ENCODE data around the gene DDX6. TPM values are rescaled to one million over a fixed set of nuclear protein-coding genes. Genes with fewer than 3 reads are reported as not detected.
"Not testable (repeated sequence)": the region's sequence is repeated elsewhere in the genome, so short reads cannot be mapped to it uniquely, and the experiment has no call there.

DDX6 gene
- total and polyA plus RNA-seq, 9 donors: 56.4 to 91.4 (median 72.9) TPM

DNA sequence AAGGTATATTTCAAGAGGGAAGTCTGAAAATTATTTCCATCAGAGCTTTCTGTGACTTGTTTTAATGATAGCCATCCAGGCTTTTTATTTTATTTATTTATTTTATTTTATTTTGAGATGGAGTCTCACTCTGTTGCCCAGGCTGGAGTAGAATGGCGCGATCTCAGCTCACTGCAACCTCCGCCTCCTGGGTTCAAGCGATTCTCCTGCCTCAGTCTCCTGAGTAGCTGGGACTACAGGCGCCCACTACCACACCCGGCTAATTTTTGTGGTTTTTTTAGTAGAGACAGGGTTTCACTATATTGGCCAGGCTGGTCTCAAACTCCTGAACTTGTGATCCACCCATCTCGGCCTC lies 29.0 kb upstream of the DDX6 start:
- WGBS (ENCODE audit: insufficient coverage): 100% methylated on average over 1 of the region's 7 CpGs
- H3K36me3 ChIP-seq (ENCODE audit: control insufficient read depth, insufficient read depth, low read length); DNase-seq; H3K9me3 ChIP-seq (replicated peaks; ENCODE audit: control insufficient read depth, low read depth, low read length); H3K4me3 ChIP-seq (ENCODE audit: low read length); H3K27me3 ChIP-seq (ENCODE audit: control insufficient read depth, insufficient read depth, low read length); H3K4me1 ChIP-seq (ENCODE audit: control insufficient read depth, insufficient read depth, low read length); H3K27ac ChIP-seq (ENCODE audit: low read length): not testable (repeated sequence)

DNA sequence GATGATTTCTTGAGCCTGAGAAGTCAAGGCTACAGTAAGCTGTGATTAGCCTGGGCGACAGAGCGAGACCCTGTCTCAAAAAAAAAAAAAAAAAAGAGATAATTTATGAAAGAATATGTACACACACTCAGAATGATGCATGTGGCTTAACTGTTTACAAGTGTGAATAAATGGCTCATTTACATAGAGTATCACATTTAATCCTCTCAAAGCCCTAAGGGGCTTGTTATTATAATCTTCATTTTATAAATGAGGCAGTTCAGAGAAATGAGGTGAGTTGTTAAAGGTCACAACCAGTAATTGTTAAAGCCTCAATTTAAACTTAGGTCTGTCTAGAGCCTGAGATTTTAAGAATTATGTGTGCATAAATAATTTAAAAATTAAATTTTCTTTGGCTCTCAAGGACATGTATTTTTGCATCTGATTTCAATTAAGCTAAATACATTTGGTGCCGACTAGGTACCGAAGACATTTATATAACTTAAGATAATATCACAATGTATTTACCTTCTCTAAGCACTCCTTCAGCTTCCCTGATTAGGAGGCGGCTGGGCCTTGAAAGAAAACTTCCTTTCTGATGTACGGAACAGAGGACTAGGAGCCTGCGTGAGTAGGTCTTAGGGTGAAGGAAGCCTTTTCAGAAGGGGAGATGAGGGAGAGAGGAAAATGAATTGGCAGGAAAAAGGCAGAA lies 28.5 kb upstream of the DDX6 start:
- Histone ChIP-seq H3K36me3 (ENCODE audit: control insufficient read depth, insufficient read depth, low read length) (no peaks in the 10 kb centered on the region), H3K9me3 (replicated peaks; ENCODE audit: control insufficient read depth, low read depth, low read length) (no peaks in the 10 kb centered on the region), H3K27me3 (ENCODE audit: control insufficient read depth, insufficient read depth, low read length) (no peaks in the 10 kb centered on the region), H3K27ac (ENCODE audit: low read length) (no peak overlapping the region), H3K4me3 (ENCODE audit: low read length) (no peak overlapping the region), H3K4me1 (ENCODE audit: control insufficient read depth, insufficient read depth, low read length) (peaks cover 6% of the 10 kb centered on the region)
- 33% methylated on average over 1 of the region's 7 CpGs for WGBS (ENCODE audit: insufficient coverage)
- DNase-seq: no peak

DNA sequence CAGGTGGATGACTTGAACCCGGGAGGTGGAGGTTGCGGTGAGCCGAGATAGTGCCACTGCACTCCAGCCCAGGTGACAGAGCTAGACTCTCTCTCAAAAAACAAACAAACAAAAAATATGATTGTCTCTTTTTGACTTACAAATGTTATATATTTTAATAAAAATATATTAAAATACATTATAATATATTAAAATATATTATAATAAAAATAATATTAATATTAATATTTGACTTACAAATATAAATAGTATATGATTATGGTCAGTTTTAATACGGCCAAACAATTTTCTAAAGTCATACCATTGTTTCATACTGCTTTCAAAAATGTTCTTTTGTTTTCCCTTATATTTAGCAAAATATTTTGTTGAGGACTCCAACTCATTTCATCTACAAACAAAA lies 27.2 kb upstream of the DDX6 start:
- Histone ChIP-seq H3K36me3 (ENCODE audit: control insufficient read depth, insufficient read depth, low read length) (no peaks in the 10 kb centered on the region), H3K4me3 (ENCODE audit: low read length) (no peak overlapping the region), H3K27ac (ENCODE audit: low read length) (no peak overlapping the region), H3K9me3 (replicated peaks; ENCODE audit: control insufficient read depth, low read depth, low read length) (no peaks in the 10 kb centered on the region), H3K4me1 (ENCODE audit: control insufficient read depth, insufficient read depth, low read length) (peaks cover 6% of the 10 kb centered on the region), H3K27me3 (ENCODE audit: control insufficient read depth, insufficient read depth, low read length) (no peaks in the 10 kb centered on the region)
- no CpG with 5 or more reads among the region's 4 CpGs for WGBS (ENCODE audit: insufficient coverage)
- DNase-seq: no peak

DNA sequence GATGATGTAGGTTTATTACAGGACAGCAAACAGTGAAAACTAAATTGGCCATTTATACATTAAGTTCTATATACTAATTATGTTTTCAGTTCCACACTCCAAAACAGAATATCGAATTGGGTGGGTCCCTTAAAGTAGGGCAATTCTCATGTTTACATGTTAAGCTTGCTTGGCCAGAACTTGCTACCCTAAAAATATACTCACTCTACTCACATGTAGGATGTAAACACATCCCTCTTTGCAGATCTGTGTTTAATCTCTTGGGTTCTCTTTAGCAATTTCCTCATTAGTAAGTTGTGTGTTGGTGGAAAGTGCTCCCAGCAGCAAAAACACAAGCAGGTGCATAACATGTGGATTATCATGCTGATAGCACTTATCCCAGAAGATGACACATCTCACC lies 22.6 kb upstream of the DDX6 start:
- Histone ChIP-seq H3K36me3 (ENCODE audit: control insufficient read depth, insufficient read depth, low read length) (no peaks in the 10 kb centered on the region), H3K4me3 (ENCODE audit: low read length) (no peak overlapping the region), H3K4me1 (ENCODE audit: control insufficient read depth, insufficient read depth, low read length) (no peaks in the 10 kb centered on the region), H3K27me3 (ENCODE audit: control insufficient read depth, insufficient read depth, low read length) (peaks cover 2% of the 10 kb centered on the region), H3K9me3 (replicated peaks; ENCODE audit: control insufficient read depth, low read depth, low read length) (no peaks in the 10 kb centered on the region), H3K27ac (ENCODE audit: low read length) (no peak overlapping the region)
- no peak for DNase-seq
- WGBS (ENCODE audit: insufficient coverage): no CpG with 5 or more reads among the region's 1 CpG

DNA sequence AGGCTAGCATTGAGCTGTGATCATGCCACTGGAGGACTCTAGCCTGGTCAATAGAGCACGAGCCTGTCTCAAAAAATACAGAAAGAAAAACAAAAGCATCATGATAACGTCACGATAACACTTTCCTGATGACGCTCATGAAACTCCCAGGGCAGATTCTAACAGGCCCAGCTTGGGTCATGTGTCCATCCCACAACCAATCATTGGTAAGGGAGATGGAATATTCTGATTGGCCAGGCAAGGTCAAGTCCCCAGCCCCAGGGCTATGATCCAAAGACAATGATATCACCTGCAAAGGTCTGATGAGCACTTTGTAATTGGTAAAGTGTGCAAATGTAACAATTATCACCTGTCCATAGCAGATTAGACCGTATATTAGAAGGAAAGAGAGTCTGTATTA lies 21.5 kb upstream of the DDX6 start:
- no peaks in the 10 kb centered on the region for H3K9me3 ChIP-seq (replicated peaks; ENCODE audit: control insufficient read depth, low read depth, low read length)
- H3K4me3 ChIP-seq (ENCODE audit: low read length): no peak overlapping the region
- no peak overlapping the region for H3K27ac ChIP-seq (ENCODE audit: low read length)
- H3K4me1 ChIP-seq (ENCODE audit: control insufficient read depth, insufficient read depth, low read length): no peaks in the 10 kb centered on the region
- no peak for DNase-seq
- H3K36me3 ChIP-seq (ENCODE audit: control insufficient read depth, insufficient read depth, low read length): no peaks in the 10 kb centered on the region
- WGBS (ENCODE audit: insufficient coverage): no CpG with 5 or more reads among the region's 5 CpGs
- H3K27me3 ChIP-seq (ENCODE audit: control insufficient read depth, insufficient read depth, low read length): peaks cover 2% of the 10 kb centered on the region

DNA sequence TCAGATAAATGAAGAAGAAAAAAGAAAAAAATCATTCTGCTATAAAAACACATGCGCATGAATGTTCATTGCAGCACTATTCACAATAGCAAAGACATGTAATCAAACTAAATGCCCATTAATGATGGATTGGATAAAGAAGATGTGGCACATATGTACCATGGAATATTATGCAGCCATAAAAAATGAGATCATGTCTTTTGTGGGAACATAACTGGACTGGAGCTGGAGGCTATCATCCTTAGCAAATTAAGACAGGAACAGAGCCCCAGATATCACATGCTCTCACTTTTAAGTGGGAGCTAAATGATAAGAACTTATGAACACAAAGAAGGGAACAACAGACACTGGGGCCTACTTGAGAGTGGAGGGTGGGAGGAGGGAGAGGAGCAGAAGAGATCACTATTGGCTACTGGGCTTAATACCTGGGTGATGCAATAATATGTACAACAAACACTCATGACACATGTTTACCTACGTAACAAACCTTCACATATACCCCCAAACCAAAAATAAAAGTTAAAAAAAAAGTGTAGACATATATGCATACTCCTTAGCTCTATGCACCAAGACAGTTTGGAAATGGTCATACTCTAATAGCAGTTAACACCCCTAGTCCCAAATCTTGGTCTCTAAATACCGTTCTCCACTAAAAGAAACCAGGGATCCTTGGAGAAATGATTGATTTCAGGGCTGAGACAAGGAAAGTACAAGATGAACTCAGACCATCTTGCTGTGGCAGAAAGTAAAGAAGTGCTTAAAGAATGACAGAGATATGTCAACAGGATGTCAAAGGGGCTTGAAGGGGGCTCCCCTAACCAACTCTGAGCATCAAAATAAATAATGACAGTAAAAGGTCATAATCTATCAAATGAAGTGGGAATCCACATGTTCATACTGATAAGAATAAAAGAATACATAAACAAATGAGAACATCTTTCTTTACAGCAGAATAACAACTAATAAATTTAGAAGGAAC lies 17.1 kb upstream of the DDX6 start:
- Histone ChIP-seq H3K9me3 (replicated peaks; ENCODE audit: control insufficient read depth, low read depth, low read length) (no peaks in the 10 kb centered on the region), H3K4me3 (ENCODE audit: low read length) (no peak overlapping the region), H3K27me3 (ENCODE audit: control insufficient read depth, insufficient read depth, low read length) (peaks cover 2% of the 10 kb centered on the region), H3K4me1 (ENCODE audit: control insufficient read depth, insufficient read depth, low read length) (no peaks in the 10 kb centered on the region), H3K36me3 (ENCODE audit: control insufficient read depth, insufficient read depth, low read length) (no peaks in the 10 kb centered on the region), H3K27ac (ENCODE audit: low read length) (no peak overlapping the region)
- WGBS (ENCODE audit: insufficient coverage): no CpG with 5 or more reads among the region's 3 CpGs
- DNase-seq: no peak

DNA sequence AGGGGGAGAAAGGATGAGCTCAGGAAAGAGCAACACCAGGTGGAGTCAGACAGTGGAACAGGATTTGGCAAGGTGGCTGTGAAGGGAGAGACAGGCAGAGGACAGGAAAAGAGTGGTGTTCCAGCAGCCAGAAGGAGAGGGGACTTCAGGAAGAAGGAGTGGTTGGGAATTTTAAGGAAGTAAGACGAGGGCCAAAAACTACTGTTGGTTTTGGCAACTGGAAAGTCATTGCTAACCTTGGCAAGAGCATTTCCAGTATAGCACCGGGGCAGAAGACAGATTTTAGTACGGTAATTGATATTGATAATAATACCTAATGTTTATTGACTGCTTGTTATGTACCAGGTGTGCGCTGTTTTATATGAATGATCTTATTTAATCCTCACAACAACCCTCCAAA lies 15.4 kb upstream of the DDX6 start:
- 33% methylated on average over 1 of the region's 4 CpGs for whole genome bisulfite sequencing (ENCODE audit: insufficient coverage)
- Histone ChIP-seq H3K4me1 (ENCODE audit: control insufficient read depth, insufficient read depth, low read length) (no peaks in the 10 kb centered on the region), H3K27me3 (ENCODE audit: control insufficient read depth, insufficient read depth, low read length) (peaks cover 2% of the 10 kb centered on the region), H3K4me3 (ENCODE audit: low read length) (no peak overlapping the region), H3K9me3 (replicated peaks; ENCODE audit: control insufficient read depth, low read depth, low read length) (no peaks in the 10 kb centered on the region), H3K27ac (ENCODE audit: low read length) (no peak overlapping the region), H3K36me3 (ENCODE audit: control insufficient read depth, insufficient read depth, low read length) (no peaks in the 10 kb centered on the region)
- DNase-seq: no peak

DNA sequence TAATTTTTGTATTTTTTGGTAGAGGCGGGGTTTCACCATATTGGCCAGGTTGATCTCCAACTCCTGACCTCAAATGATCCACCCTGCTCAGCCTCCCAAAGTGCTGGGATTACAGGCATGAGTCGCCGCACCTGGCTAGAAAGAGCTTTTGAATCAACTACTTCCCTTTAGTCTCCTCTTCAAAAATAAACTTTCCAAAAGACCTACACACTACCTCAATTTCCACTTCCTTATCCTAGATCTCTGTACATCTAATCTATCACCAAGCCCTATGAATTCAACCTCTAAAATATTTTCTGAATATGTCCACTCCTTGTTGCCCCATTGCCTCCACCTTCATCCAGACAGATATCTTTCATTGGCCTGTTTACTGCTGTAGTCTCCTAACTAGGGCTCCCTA lies 13.1 kb upstream of the DDX6 start:
- no peak overlapping the region for H3K4me3 ChIP-seq (ENCODE audit: low read length)
- H3K9me3 ChIP-seq (replicated peaks; ENCODE audit: control insufficient read depth, low read depth, low read length): no peaks in the 10 kb centered on the region
- H3K4me1 ChIP-seq (ENCODE audit: control insufficient read depth, insufficient read depth, low read length): no peaks in the 10 kb centered on the region
- H3K27ac ChIP-seq (ENCODE audit: low read length): no peak overlapping the region
- no peaks in the 10 kb centered on the region for H3K36me3 ChIP-seq (ENCODE audit: control insufficient read depth, insufficient read depth, low read length)
- H3K27me3 ChIP-seq (ENCODE audit: control insufficient read depth, insufficient read depth, low read length): no peaks in the 10 kb centered on the region
- 94% methylated on average over 2 of the region's 3 CpGs for WGBS (ENCODE audit: insufficient coverage)
- DNase-seq: no peak

DNA sequence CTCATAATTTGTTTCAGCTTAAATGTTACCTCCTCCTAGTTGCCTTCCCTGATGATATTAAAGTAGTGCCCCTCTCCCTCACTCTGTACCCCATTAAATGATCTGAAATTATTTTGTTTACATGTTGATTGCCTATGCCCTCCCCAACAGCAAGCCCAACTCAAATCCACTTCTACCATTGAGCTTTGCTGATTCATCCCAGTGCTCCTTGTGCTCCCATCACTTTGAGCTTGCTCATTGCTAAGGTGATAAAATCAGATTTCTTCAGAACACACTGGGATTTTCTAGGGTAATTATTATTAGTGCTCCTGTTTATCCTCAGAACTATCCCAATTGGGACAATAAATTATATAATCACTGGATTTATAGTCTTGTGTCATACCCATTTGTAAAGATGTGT lies 8.4 kb upstream of the DDX6 start:
- Histone ChIP-seq H3K27me3 (ENCODE audit: control insufficient read depth, insufficient read depth, low read length) (no peaks in the 10 kb centered on the region), H3K4me3 (ENCODE audit: low read length) (no peak overlapping the region), H3K4me1 (ENCODE audit: control insufficient read depth, insufficient read depth, low read length) (no peaks in the 10 kb centered on the region), H3K27ac (ENCODE audit: low read length) (no peak overlapping the region), H3K9me3 (replicated peaks; ENCODE audit: control insufficient read depth, low read depth, low read length) (no peaks in the 10 kb centered on the region), H3K36me3 (ENCODE audit: control insufficient read depth, insufficient read depth, low read length) (no peaks in the 10 kb centered on the region)
- no peak for DNase-seq

DNA sequence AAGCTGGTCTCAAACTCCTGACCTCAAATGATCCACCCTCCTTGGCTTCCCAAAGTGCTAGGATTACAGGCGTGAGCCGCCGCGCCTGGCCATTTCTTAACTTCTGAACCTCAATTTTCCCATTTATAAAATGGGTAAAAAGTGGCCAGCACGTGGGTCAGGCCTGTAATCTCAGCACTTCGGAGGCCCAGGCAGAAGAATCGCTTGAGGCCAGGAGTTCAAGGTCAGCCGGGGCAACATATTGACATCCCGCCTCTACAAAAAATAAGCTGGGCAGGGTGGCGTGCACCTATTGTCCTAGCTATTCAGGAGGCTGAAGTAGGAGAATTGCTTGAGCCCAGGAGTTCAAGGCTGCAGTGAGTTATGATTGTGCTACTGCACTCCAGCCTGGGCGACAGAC lies 6.5 kb upstream of the DDX6 start:
- H3K9me3 ChIP-seq (replicated peaks; ENCODE audit: control insufficient read depth, low read depth, low read length): no peaks in the 10 kb centered on the region
- H3K36me3 ChIP-seq (ENCODE audit: control insufficient read depth, insufficient read depth, low read length): no peaks in the 10 kb centered on the region
- DNase-seq: no peak
- H3K4me1 ChIP-seq (ENCODE audit: control insufficient read depth, insufficient read depth, low read length): peaks cover 5% of the 10 kb centered on the region
- WGBS (ENCODE audit: insufficient coverage): 88% methylated on average over 11 of the region's 11 CpGs
- no peak overlapping the region for H3K27ac ChIP-seq (ENCODE audit: low read length)
- no peak overlapping the region for H3K4me3 ChIP-seq (ENCODE audit: low read length)
- H3K27me3 ChIP-seq (ENCODE audit: control insufficient read depth, insufficient read depth, low read length): no peaks in the 10 kb centered on the region
